Activated CD8-positive, alpha-beta memory T cell treated with anti-CD3 and anti-CD28 coated beads for 1 hour (primary cell): ENCODE results near the gene ANGPTL2.

ENCODE experiments used
- DNase-seq, 2 donors: peaks; one replicate each; pipeline ENCODE4 v3.0.0-alpha.2; 2020; ENCODE audit warnings: low read depth in 1 of 2; ENCODE audit errors: extremely low read depth in 1 of 2

Gene ANGPTL2

DNA sequence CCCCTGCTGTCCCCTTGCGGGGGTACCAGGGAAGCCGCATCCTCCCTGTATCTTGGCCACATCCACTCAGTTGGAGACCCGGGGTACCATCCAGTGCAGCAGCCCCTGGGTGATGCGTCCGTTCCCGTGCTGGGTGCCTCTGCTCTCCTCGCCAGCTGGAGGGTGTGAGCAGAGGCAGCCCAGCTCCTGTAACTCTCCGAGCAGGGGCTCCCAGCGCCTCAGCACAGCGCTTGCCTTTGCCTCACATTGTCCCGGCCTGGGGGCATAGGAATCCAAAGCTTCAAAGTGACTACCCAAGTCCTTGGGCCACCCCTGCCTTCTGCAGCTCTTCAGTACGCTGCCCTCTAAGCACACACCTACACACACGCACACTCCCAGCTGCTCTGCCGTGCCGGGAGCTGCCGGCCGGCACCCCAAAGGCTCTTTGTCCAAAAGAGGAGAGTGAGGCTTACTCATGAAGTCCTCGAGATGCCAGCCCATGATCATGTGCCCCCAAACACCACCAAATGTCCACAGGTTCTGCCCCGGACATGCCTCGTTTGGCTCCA lies 733 bp downstream of the ANGPTL2 start:
- no peak for DNase-seq

DNA sequence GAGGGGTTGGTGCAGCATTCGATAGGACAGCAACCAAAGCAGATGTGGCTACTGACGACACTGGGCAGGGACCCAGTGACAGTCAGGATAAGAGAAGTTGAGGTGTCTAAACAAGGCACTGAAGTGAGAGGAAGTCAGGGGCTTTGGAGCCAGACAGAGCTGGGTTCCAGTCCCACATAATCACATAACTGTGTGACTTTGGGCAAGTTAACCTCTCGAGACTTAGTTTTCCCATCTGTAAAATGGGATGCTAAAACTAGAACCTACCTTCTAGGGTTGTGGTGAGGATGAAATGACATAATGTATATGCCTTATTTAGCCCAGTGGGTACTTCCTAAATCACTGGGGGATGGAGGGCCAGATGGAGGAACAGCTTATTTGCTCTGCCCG lies 3.1 kb downstream of the ANGPTL2 start:
- DNase-seq = no peak

DNA sequence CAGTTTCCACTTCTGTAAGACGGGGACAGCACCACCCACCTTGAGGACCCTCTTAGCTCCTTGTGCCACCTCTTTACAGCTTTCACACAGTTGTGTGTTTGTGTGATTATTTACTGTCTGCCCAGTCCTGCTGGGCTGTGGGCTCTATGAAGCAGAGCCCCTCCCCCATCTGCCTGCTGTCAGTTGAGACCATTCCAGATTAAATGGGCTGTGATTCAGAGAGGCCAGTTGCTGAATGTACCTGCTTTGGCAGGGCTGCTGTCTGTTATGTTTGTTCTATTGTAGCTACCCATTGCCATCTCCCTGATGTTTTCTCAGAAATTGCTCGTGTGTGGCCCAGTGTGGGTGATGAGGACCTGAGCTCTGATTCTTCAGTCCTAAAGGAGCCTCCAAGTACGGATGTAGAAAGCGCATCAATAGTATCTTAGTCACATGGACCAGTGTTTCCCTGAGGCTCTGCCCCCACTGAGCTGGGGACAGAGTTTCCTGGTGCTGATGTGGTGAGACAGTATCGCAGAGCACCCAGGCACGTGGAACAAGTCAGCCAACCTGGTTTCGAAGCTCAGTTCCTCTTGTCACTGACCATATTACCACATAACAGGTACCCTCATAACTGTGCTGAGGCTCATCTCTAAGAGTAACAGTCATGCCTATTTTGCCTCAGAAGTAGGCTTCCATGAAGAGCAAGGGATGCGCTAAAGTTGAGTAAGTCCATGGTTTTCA lies 3.7 kb downstream of the ANGPTL2 start:
- no peak for DNase-seq

DNA sequence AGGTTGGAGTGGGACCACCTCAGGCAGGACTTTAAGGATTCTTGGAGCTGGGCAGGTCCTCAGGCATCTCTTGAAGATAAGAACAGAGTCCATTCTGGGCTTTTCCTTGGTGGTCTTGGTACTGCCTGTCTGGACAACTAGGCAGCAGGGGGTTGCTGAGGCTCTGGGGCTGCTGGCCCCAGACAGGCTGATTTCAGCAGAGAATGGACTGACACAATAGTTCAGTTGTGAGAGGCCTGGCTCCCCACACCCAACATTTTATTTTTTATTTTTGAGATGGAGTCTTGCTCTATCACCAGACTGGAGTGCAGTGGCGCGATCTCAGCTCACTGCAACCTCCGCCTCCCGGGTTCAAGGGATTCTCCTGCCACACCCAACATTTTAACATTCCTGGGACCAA lies 4.6 kb downstream of the ANGPTL2 start:
- DNase-seq = no peak

DNA sequence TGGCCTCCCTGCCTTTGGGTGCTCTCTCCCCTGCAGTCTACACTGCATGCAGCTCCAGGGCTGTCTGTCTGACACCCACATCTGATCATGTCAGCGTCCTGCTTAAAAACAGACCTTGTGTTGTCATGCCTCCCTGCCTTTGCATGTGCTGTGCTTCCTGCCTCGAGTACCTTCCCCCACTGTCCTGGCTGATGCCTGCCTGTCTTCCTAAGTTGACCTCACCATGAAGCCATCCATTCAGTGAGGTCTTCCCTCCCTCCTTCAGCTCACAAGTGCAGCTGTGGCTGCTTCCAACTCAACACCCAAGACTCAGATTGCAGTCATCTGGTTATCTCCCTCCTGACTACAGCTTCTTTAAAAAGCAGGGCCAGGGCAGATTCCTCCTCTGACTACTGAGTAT lies 5.5 kb downstream of the ANGPTL2 start:
- DNase-seq = no peak

DNA sequence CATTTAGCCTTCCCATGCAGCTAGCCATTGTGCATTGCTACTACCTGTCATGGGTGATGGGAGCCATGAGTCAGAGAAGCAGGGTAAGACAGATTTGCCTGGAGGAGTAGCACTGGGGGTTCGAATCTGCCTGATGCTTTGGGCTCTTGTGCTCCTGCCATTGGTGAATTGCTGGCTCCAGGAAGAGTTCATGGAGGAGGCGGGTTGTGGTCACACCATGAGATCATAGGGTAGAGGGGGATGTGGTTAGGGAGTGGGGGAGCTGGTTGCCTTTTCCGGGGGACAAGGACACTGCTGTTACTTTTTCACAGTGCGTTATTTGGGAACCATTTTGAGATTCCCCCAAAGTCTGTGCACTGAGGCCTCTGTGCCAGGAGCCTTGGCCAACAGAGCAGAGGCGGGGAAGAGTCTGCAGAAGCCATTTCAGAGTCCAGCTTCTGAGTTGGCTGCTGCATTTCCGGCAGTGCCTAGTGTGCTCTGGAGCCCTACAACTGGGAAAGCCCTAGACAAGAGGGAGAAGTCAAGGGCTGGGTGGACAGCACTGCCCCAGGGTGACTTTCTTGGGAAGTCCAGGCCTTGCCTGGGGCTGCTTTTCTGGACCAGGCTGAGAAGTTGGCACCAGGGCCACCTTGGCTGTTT lies 6.2 kb downstream of the ANGPTL2 start:
- no peak for DNase-seq

DNA sequence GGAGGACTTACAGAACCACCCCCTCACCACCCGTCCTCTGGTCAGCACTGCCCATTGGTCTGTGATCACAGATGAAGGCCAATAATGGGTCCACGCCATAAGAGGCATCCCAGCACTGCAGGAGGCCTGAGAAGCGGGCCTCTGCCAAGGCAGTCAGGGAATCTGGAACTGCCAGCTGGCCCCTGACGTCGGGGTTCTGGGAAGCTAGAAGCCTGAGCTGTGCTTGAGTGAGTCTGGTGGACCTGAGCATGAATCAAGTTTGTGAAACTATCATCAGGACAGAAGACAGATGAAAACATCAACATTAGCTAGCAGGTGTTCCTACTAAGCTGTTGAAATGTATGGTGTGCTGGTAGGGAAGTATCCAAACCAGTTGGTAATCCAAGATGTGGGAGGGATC lies 7.8 kb downstream of the ANGPTL2 start:
- no peak for DNase-seq

DNA sequence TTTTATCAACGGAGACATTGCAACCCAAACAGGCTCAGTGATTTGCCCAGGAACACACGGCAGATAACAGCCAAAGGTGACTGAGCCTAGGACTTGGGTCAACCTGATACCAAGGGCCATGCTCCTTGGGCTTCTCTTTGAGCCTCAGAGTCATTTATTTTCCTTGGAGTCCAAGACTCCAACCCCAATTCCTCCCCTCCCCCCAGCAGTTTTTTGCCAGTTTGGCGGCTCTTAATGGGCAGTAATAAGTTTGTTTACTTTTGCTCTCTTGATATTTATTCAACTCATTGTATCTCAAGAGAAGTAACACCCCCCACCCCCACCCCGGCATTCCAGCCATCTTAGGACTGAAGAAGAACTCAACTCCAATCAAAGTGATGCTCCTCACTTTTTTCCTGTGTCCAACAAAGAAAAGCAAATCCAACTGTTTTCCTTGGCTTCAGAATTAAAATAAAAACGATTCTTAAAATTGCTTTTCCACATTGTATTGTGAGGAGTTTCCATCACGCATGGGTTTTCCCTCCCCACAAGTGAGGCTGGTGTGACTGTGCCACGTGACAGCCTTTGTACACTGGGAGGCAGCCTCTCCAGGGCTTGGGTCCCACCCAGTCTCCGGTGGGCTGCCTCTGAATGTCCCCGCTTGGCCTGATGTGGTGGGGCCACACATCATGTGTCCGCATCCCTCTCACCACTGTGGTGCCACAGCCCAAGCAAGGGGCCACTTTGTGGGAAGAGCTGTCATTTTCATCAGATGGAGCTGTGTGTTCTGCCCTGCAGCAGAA lies 9.1 kb downstream of the ANGPTL2 start:
- no peak for DNase-seq

DNA sequence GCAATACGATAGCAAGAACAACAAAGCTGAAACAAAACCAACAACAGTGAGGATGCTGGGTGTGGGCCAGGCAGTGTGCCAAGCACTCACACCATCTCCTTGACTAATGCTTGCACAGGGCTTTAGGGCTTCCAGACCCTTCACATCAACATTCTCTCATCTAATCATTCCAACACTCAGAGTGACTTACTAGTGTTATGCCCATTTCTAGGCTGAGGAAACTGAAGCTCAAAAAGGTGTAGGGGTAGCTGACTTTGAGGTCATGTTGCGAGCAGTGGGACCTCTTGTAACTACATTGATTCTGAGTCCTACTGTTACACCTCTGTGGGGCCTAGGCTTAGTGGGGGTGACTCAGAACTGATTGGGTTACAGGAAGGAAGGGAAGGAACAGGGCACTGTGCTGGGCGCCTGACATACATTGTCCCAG lies 9.7 kb downstream of the ANGPTL2 start:
- DNase-seq = no peak

DNA sequence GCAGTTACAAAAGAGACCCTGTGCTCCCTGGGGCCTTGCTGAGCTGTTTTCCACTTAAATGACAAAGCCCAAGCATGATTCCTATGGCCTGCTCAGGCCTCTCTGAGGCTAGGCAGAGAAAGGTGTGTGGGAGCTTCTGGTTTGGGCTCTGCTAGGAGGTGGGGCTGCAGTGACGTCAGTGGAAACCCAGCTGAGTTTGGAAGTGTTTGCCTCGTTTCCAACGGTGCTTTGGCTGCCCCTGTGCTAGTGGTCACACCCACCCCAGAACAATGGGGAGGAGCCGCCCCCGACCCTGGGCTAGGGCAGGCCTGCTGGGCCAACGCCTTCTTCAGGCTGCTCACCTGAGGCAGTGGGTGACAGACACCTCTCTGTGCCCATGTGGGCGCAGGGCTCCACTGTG lies 10.4 kb downstream of the ANGPTL2 start:
- no peak for DNase-seq

DNA sequence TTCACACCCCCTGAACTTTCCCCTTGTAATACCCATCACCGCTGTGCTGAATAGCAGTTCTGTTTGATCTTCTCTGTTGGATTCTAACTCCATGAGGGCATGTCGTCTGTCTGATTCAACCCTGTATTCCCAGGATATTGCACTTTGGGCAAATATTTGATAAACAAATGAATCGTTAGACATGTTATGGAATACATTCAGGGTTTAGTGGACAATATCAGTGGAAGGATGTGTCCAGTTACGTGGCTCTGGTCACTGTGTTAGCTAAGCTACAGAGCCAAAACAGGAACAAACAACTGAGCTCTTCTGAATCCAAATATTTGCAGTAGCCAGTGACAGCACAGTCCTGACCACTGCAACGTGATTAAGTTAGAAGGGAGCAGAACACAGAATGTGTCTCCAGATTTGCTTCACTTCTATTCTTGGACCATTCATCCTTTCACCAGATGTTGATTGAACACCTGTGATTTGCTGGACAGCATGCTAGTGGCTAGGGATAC lies 13.2 kb downstream of the ANGPTL2 start:
- no peak for DNase-seq

DNA sequence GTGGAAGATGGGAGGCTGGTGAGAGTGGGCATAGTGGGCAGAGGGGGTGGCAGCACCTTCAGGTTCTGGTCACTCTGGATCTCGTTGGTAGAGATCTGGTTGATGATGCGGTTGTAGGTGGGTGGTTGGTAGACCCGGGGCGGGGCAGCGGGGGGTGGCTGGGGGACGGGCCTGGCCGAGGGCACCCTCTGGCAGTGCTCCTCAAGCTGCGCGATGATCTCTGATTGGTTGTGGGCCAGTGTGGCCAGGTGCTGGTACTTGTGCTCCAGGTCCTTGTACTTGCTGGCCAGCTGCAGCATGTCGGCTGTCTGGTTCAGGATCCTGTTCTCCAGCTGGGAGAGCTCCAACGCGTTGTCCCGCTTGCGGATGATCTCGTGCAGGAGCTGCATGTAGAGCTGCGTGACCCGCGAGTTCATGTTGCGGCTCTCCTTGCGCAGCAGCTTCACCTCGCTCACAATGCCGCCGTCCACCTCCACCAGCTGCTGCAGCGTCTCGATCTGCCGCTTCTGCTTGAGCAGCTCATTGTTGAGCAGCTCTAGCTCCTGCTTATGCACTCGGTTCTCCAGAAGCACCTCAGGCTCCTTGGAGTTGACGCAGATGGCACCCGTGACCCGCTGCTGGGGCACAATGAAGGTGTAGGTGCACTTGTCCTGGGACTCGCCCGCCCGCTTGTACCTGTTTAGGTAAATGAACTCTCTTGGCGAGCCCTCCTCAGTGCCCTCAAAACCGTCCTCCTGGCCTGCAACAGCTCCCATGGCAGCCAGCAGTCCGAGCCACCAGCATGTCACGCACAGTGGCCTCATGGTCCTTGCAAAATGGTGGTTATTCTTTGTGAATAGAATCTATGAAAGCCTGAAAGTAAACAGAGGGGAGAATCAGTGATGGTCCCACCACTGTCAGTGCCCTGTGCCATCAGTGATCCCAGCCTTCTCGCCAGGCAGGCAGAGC lies 14.2 kb downstream of the ANGPTL2 start:
- no peak for DNase-seq

DNA sequence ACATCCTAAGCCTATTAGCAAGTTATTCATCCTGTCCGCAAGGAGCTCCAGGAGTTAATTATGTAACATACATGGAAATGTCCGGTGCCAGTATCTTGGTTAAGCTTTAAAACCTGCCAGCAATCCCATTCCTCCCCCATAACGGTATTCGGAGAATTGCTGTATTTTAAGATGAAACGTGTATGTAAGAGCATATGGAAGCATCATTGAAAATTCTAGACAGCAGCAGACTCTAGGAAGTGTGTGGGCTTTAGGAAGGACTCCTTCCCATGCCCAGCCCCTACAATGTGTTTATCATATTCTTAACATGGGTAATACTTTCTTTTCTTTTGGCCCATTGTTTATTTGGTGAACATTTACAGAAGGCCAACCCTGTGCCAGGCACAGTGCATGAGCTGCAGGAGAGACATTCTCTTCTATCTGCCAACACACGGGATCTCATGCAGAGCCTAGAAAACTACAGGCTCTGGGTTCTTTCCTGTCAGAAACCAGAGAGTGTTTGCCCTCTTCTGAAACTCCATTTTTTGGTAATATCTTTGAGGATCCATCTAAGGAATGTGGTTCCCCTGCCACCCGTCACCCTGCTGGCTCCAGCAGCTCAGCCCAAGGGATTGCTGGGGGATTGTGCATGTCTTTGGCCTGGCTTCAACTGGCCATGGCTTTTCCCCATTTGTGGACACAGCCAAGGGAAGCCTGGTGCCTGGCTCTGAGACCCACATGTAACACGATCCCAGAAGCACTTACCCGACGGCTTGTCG lies 15.1 kb downstream of the ANGPTL2 start:
- DNase-seq = no peak

DNA sequence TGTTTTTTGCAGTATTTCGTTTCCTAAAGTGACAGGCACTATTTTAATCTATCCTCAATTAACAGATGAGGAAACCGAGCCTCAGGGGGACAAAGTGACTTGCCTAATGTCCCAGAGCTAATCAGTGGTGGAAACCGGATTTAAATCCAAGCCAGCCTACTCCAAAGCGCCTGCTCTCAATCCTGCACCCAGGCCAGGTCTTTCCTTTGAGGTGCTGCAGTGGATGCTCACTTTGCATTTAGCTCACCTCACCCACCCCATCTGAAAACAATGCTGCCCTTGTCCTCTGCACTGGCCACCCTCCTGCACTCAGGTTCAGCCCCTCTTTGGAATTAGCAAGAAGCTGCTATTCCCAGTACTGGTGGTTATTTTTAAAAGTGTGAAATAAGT lies 16.0 kb downstream of the ANGPTL2 start:
- DNase-seq = no peak

DNA sequence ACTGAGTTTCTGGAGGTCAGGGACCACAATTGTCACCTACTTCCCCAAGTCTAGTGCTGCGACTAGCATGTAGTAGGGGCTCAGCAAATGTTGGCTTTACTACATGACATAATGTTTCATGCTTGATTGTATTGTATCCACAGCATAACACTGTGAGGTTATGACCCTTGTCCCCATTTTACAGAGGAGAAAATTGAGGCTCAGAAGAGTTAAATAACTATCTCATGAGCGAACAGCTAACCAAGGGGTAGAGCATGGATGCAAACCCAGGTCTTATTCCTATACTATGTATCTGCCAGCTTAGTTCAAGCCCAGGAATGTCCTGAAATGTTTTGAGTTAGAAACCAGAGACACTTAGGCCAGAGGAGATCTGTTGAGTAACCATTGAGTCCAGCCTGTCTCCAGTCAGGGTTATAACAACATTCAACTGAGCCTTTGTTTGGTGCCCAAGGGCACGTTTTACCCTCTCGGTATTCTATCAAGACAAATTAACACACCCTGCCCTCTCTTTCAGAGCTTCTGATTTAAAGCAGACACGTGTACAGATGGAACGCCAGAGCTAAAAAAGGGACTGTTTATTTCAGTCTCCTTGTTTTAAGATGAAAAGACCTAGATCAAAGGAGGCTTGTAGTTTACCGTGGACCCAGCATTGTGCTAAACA lies 16.5 kb downstream of the ANGPTL2 start:
- no peak for DNase-seq

DNA sequence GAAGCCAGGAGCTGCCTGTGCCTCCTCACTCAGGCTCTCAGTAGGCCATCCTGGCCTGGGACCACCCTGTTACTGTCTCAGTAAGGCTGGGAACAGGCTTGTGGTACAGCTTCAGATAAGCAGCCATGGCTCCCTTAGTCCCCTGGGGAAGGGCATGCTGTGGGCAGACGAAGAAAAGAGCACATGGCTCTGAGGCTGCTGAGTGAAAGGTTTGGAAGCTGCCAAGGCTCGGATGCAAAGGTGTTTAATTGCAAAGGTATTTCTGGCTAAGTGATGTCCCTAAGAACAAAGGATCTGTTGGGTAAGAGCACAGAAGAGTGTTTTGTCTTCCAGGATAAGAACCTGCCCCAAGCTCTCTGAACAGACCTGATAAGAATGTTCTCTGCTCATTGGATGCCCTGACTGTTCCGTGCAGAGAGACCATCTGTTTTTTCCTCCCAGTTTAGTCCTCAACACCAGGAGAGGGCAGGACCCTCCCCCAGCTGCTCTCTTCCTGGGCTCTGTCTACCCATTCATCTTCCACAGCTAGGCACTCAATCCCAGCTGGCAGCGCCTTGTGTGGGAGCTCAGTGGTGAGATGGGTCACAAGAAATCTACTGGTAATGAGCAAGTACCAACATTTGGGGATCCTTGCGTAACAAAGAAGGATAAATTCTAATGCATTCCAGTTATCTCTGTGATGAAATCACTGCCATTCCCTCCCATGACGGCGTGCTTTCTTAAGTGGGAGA lies 17.7 kb downstream of the ANGPTL2 start:
- no peak for DNase-seq

DNA sequence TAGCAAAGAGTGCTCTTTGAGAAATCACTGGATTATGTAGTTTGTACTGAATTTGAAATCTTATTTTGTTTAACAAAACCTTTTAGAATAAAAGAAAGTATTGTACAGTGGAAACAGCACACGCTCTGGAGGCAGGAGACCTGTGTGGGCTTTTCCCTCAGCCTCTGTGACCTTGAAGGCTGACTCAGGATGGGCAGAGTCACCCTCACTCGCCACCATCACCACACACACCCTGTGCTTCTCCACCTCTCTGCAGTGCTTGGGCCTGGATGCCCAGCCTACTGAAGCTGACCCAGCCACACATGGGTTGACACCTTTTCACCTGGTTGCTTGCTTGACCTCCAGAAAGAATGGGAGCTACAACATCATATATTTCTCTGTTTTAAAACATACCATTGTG lies 19.6 kb downstream of the ANGPTL2 start:
- DNase-seq = no peak

DNA sequence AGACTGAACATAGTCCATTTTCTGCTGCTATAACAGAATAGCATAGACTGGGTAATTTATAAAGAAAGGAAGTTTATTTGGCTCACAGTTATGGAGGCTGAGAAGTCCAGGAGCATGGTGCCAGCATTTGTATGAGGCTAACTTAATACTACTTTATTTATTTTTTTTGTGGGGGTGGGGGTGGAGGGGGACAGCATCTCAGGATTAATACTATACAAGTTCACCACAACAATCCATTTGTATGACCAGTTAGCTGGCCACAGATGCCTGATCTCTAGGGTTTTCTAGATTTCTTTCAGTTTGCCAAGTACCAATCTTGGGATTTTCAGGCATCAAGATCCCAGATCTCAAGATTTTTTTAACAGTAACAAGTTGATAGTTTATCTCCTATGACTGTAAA lies 20.3 kb downstream of the ANGPTL2 start:
- no peak for DNase-seq

DNA sequence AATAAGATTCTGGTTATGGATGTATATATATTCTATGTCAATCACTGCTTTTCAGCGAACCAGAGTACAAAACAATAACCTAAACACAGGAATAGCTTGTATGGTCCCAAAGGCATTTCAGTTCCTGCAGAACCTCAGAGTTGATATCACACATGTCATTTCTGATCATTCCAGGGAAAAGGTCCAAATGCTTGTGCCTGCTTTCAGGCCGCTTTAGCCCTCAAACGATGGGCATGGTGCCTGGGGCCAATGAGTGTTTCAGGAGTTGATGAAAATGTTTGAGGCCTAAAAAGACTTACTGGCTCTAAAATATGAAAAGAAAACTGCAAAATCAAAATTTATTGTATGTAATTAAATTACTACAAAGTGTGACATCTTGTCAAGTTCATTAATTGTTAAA lies 22.8 kb downstream of the ANGPTL2 start:
- no peak for DNase-seq
